PFSK-1 (cell line): Measurements from ENCODE around the gene ERCC2.

Experiments used
- FOXP2 ChIP-seq: optimal IDR thresholded peaks from 2 replicates; pipeline ENCODE3; 2011; ENCODE audit warnings: borderline replicate concordance, control low read depth, inconsistent platforms; ENCODE audit not compliant: insufficient read depth; ENCODE audit errors: extremely low read length, extremely low read depth
- POLR2AphosphoS5 ChIP-seq: IDR thresholded peaks from 2 replicates; pipeline ENCODE4 v1.6.1; 2012; ENCODE audit warnings: low read depth, mild to moderate bottlenecking, control low read depth, low read length, moderate library complexity
- SIN3A ChIP-seq: IDR thresholded peaks from 2 replicates; pipeline ENCODE4 v1.6.1; 2012; ENCODE audit warnings: mild to moderate bottlenecking, low read length, moderate library complexity, borderline replicate concordance; ENCODE audit not compliant: insufficient read depth
- TAF1 ChIP-seq: IDR thresholded peaks from 2 replicates; pipeline ENCODE4 v1.6.1; 2012; ENCODE audit warnings: low read length, control low read depth, borderline replicate concordance; ENCODE audit not compliant: insufficient read depth
- TF ChIP-seq, protein P1 (sequence below), 2 experiments: IDR thresholded peaks; 2 replicates each; pipeline versions ENCODE4 v1.6.1 to v1.8.0; 2011 to 2012; ENCODE audit warnings: low read depth in 2 of 2, low read length in 2 of 2, control low read depth in 1 of 2, inconsistent platforms in 1 of 2, mild to moderate bottlenecking in 1 of 2, moderate library complexity in 1 of 2; ENCODE audit not compliant: insufficient read depth in 1 of 2

Gene ERCC2

GRCh38 chr19:45336696-45337251 lies 33.6 kb downstream of the ERCC2 start:
- TF ChIP-seq TAF1 (no peak), SIN3A (no peak), FOXP2 (no peak), POLR2AphosphoS5 (no peak)
- TF ChIP-seq, protein P1, sequence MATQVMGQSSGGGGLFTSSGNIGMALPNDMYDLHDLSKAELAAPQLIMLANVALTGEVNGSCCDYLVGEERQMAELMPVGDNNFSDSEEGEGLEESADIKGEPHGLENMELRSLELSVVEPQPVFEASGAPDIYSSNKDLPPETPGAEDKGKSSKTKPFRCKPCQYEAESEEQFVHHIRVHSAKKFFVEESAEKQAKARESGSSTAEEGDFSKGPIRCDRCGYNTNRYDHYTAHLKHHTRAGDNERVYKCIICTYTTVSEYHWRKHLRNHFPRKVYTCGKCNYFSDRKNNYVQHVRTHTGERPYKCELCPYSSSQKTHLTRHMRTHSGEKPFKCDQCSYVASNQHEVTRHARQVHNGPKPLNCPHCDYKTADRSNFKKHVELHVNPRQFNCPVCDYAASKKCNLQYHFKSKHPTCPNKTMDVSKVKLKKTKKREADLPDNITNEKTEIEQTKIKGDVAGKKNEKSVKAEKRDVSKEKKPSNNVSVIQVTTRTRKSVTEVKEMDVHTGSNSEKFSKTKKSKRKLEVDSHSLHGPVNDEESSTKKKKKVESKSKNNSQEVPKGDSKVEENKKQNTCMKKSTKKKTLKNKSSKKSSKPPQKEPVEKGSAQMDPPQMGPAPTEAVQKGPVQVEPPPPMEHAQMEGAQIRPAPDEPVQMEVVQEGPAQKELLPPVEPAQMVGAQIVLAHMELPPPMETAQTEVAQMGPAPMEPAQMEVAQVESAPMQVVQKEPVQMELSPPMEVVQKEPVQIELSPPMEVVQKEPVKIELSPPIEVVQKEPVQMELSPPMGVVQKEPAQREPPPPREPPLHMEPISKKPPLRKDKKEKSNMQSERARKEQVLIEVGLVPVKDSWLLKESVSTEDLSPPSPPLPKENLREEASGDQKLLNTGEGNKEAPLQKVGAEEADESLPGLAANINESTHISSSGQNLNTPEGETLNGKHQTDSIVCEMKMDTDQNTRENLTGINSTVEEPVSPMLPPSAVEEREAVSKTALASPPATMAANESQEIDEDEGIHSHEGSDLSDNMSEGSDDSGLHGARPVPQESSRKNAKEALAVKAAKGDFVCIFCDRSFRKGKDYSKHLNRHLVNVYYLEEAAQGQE (IDR thresholded peaks at IDR 0.05; ENCODE audit: insufficient read depth in 1 of 2, low read depth in 2 of 2, low read length in 2 of 2): no peak

- TF ChIP-seq POLR2AphosphoS5: no peak
- no peak for TF ChIP-seq SIN3A
- no peak for TF ChIP-seq FOXP2
- TF ChIP-seq TAF1: no peak
- TF ChIP-seq, protein P1 (IDR thresholded peaks at IDR 0.05; ENCODE audit: insufficient read depth in 1 of 2, low read depth in 2 of 2, low read length in 2 of 2): no peak
Measured at GRCh38 chr19:45333609-45334303, 36.6 kb downstream of the ERCC2 start.

DNA sequence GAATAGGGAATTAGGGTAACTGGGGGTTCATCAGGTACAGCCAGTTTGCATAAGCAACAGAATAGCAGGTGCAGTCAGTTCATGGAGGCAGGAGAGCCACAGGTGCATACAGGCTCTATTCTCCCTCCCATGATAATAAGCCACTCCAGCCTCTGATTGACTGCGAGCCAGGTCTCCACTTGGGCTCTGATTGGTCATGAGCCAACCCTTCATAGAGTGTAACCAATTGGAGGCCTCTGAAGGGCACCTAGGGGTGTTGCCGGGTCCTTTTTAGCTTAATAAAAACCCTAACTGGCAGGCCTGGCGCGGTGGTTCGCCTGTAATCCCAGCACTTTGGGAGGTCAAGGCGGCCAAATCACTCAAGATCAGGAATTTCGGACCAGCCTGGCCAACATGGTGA lies 39.0 kb downstream of the ERCC2 start:
- no peak for TF ChIP-seq POLR2AphosphoS5
- no peak for TF ChIP-seq FOXP2
- no peak for TF ChIP-seq SIN3A
- TF ChIP-seq TAF1: no peak
- TF ChIP-seq, protein P1 (IDR thresholded peaks at IDR 0.05; ENCODE audit: insufficient read depth in 1 of 2, low read depth in 2 of 2, low read length in 2 of 2): no peak

DNA sequence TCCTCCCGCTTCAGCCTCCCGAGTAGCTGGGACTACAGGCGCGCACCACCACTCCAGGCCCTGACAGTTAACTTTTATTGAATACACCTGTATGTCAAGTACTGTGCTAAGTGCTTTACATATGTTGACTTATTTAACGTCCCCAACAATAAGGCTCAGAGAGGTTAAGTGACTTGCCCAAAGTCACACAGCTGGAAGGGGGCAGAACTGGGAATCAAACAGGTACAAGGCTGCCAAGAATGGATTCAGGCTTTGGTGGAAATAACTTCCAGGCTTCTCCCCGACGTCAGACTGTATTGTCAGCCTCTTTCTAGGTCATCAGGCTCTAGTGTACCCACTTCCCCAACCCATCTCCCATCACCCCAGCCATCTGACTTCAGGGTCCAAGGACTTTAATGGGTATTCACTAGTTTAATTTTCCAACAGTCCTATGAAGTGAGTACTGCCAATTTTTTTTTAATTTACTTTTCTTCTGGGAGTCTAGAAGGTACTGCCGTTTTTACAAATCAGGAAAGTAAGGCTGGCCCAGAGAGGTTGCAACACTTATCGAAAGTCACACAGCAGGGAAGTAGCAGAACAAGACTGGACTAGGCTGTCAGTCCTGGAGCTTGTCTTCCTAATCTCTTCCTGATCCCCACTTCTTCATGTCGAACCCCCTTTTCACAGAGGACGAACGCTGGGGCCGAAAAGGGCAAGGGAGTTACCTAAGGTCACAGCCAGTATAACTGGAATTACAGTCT lies 42.8 kb downstream of the ERCC2 start:
- TF ChIP-seq SIN3A: no peak
- no peak for TF ChIP-seq POLR2AphosphoS5
- no peak for TF ChIP-seq FOXP2
- TF ChIP-seq, protein P1 (IDR thresholded peaks at IDR 0.05; ENCODE audit: insufficient read depth in 1 of 2, low read depth in 2 of 2, low read length in 2 of 2): no peak
- TF ChIP-seq TAF1: no peak
